SK-N-SH treated with all-trans-retinoic acid at 6 μM for 48 hours (cell line): ENCODE data around the gene OPRM1.

Experiments used
- ATAC-seq: fragments of 200-7000 bp; cut with Tn5 transposase; 3 replicates; pipeline ENCODE4 v1.9.1; 2020; ENCODE audit warnings: mild to moderate bottlenecking, moderate library complexity
- ARNTL ChIP-seq: fragments of 450-650 bp; formaldehyde crosslinking; IDR thresholded peaks from 2 replicates; pipeline ENCODE4 v1.5.0; 2020; ENCODE audit warnings: low read depth, mild to moderate bottlenecking, moderate library complexity, borderline replicate concordance
- BACH2 ChIP-seq: fragments of 250-450 bp; sonication (Bioruptor Pico); IDR thresholded peaks from 2 replicates; pipeline ENCODE4 v1.9.0; 2021; ENCODE audit warnings: mild to moderate bottlenecking, borderline replicate concordance
- CSDC2 ChIP-seq: fragments of 250-450 bp; sonication (Bioruptor Pico); IDR thresholded peaks from 2 replicates; pipeline ENCODE4 v1.5.0; 2020; ENCODE audit warnings: mild to moderate bottlenecking, moderate library complexity
- CSRNP3 ChIP-seq: fragments of 250-450 bp; sonication (Bioruptor Pico); IDR thresholded peaks from 2 replicates; pipeline ENCODE4 v1.5.1; 2021; ENCODE audit warnings: mild to moderate bottlenecking, moderate library complexity
- GLIS3 ChIP-seq: fragments of 250-450 bp; sonication (Bioruptor Pico); IDR thresholded peaks from 2 replicates; pipeline ENCODE4 v1.5.0; 2020; ENCODE audit warnings: mild to moderate bottlenecking, moderate library complexity
- ISL1 ChIP-seq: fragments of 250-450 bp; sonication (Bioruptor Pico); IDR thresholded peaks from 2 replicates; pipeline ENCODE4 v2.1.2; 2022; ENCODE audit warnings: mild to moderate bottlenecking, moderate library complexity
- OSR1 ChIP-seq: fragments of 250-450 bp; sonication (Bioruptor Pico); IDR thresholded peaks from 2 replicates; pipeline ENCODE4 v1.8.0; 2022; ENCODE audit warnings: moderate library complexity, mild to moderate bottlenecking, inconsistent platforms
- PATZ1 ChIP-seq: fragments of 250-450 bp; sonication (Bioruptor Pico); IDR thresholded peaks from 2 replicates; pipeline ENCODE4 v1.8.0; 2020; ENCODE audit warnings: mild to moderate bottlenecking, moderate library complexity, borderline replicate concordance
- POU6F1 ChIP-seq: fragments of 250-450 bp; sonication (Bioruptor Pico); IDR thresholded peaks from 2 replicates; pipeline ENCODE4 v1.8.0; 2021; ENCODE audit warnings: low read depth, mild to moderate bottlenecking, moderate library complexity, borderline replicate concordance
- PPARA ChIP-seq: fragments of 250-450 bp; sonication (Bioruptor Pico); IDR thresholded peaks from 2 replicates; pipeline ENCODE4 v1.5.0; 2020; ENCODE audit warnings: mild to moderate bottlenecking, borderline replicate concordance
- RARB ChIP-seq: fragments of 250-450 bp; sonication (Bioruptor Pico); IDR thresholded peaks from 2 replicates; pipeline ENCODE4 v1.8.0; 2021; ENCODE audit warnings: mild to moderate bottlenecking, moderate library complexity
- SNAI2 ChIP-seq: fragments of 250-450 bp; sonication (Bioruptor Pico); IDR thresholded peaks from 2 replicates; pipeline ENCODE4 v1.5.0; 2020; ENCODE audit warnings: mild to moderate bottlenecking, moderate library complexity
- TOX ChIP-seq: fragments of 250-450 bp; sonication (Bioruptor Pico); IDR thresholded peaks from 2 replicates; pipeline ENCODE4 v1.8.0; 2021; ENCODE audit warnings: mild to moderate bottlenecking, moderate library complexity, borderline replicate concordance
- ZC3H10 ChIP-seq: fragments of 250-450 bp; sonication (Bioruptor Pico); IDR thresholded peaks from 2 replicates; pipeline ENCODE4 v1.5.1; 2021; ENCODE audit warnings: mild to moderate bottlenecking, moderate library complexity
- ZFP3 ChIP-seq: fragments of 250-450 bp; sonication (Bioruptor Pico); IDR thresholded peaks from 2 replicates; pipeline ENCODE4 v1.5.0; 2020; ENCODE audit warnings: mild to moderate bottlenecking, moderate library complexity
- ZFP30 ChIP-seq: fragments of 450-650 bp; formaldehyde crosslinking; IDR thresholded peaks from 2 replicates; pipeline ENCODE4 v1.5.0; 2022; ENCODE audit warnings: mild to moderate bottlenecking, moderate library complexity
- ZNF565 ChIP-seq: fragments of 450-650 bp; formaldehyde crosslinking; conservative IDR thresholded peaks from 2 replicates; pipeline ENCODE4 v1.5.0; 2020; ENCODE audit warnings: low read depth, mild to moderate bottlenecking, moderate library complexity
- ZNF70 ChIP-seq: fragments of 450-650 bp; formaldehyde crosslinking; IDR thresholded peaks from 2 replicates; pipeline ENCODE4 v1.5.0; 2020; ENCODE audit warnings: mild to moderate bottlenecking, moderate library complexity
- ZNF8 ChIP-seq: fragments of 450-650 bp; formaldehyde crosslinking; IDR thresholded peaks from 2 replicates; pipeline ENCODE4 v1.5.0; 2020; ENCODE audit warnings: mild to moderate bottlenecking, moderate library complexity
- TF ChIP-seq, protein P1 (sequence below): fragments of 250-450 bp; sonication (Bioruptor Pico); IDR thresholded peaks from 2 replicates; pipeline ENCODE4 v1.5.1; 2020; ENCODE audit warnings: low read depth, mild to moderate bottlenecking, moderate library complexity

The OPRM1 gene

GRCh38 chr6:154222716-154223115 is 183.7 kb downstream of the OPRM1 start:
- TF ChIP-seq PATZ1: no peak
- TF ChIP-seq ARNTL (CRISPR knock-in tag): no peak
- no peak for TF ChIP-seq ZNF70 (CRISPR knock-in tag)
- no peak for TF ChIP-seq ZC3H10
- no peak for TF ChIP-seq ZFP30 (CRISPR knock-in tag)
- TF ChIP-seq, all 23 proteins: peak for 0
- ATAC-seq: no peak

GRCh38 chr6:154223296-154223695 is 184.3 kb downstream of the OPRM1 start:
- no peak for TF ChIP-seq ZNF70 (CRISPR knock-in tag)
- no peak for TF ChIP-seq RARB (CRISPR knock-in tag)

DNA sequence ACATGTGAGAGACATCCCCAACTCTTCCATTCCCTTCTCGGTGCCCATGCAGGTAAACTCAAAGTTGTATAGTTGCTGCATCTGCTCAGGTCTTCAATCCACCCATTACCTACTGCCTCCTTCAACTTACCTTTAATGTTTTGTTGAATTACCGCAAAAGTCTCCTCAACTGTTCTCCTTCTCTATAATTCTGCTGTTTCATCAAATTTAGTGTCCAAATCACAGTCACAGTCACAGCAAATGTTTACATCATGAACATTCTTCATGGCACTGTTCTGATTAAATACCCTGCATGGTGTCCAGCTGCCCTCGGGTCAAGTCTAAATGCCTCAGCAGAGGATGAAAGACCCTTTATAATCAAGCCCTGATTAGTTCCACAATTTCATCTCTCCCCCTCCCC is 187.4 kb downstream of the OPRM1 start:
- TF ChIP-seq OSR1 (CRISPR knock-in tag) (no peak), SNAI2 (no peak), TOX (no peak), ZFP3 (CRISPR knock-in tag) (no peak), PATZ1 (no peak)
- TF ChIP-seq, protein P1, sequence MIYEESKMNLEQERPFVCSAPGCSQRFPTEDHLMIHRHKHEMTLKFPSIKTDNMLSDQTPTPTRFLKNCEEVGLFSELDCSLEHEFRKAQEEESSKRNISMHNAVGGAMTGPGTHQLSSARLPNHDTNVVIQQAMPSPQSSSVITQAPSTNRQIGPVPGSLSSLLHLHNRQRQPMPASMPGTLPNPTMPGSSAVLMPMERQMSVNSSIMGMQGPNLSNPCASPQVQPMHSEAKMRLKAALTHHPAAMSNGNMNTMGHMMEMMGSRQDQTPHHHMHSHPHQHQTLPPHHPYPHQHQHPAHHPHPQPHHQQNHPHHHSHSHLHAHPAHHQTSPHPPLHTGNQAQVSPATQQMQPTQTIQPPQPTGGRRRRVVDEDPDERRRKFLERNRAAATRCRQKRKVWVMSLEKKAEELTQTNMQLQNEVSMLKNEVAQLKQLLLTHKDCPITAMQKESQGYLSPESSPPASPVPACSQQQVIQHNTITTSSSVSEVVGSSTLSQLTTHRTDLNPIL (CRISPR knock-in tag): no peak
- no peak for ATAC-seq

More at GRCh38 chr6:154223296-154223695, 184.3 kb downstream of the OPRM1 start:
- no peak for ATAC-seq

- TF ChIP-seq ZC3H10 (no peak), ZFP3 (CRISPR knock-in tag) (no peak), PPARA (CRISPR knock-in tag) (no peak), ZNF70 (CRISPR knock-in tag) (no peak), ZNF565 (no peak)
- no peak for ATAC-seq
Observed at GRCh38 chr6:154227862-154228520, 189.0 kb downstream of the OPRM1 start.

DNA sequence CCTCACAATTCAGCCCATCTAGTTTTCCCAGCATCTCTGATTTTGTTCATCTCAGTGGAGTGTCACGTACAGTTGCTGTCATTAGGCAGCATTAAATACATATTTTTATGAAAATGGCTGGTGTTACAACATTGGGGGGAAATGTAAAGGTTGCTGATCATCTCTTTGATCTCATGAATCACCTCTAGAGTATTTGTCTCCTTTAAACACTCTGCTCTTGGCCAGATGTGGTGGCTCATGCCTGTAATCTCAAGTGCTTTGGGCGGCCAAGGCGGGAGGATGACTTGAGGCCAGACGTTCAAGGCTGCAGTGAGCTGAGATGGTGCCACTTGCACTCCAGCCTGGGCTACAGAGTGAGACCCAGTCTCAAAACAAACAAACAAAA is 189.5 kb downstream of the OPRM1 start:
- ATAC-seq: no peak
- no peak for TF ChIP-seq PPARA (CRISPR knock-in tag)
- no peak for TF ChIP-seq POU6F1 (CRISPR knock-in tag)
- no peak for TF ChIP-seq PATZ1
- no peak for TF ChIP-seq ZFP3 (CRISPR knock-in tag)
- TF ChIP-seq ZFP30 (CRISPR knock-in tag): no peak
- TF ChIP-seq BACH2 (CRISPR knock-in tag): no peak
- TF ChIP-seq ARNTL (CRISPR knock-in tag): no peak
- no peak for TF ChIP-seq ISL1 (CRISPR knock-in tag)
- TF ChIP-seq ZNF8 (CRISPR knock-in tag): no peak
- TF ChIP-seq CSDC2 (CRISPR knock-in tag): no peak
- no peak for TF ChIP-seq CSRNP3 (CRISPR knock-in tag)
- no peak for TF ChIP-seq ZNF565
- no peak for TF ChIP-seq ZC3H10
- no peak for TF ChIP-seq GLIS3 (CRISPR knock-in tag)
- TF ChIP-seq RARB (CRISPR knock-in tag): no peak
- TF ChIP-seq, protein P1 (CRISPR knock-in tag): no peak
- no peak for TF ChIP-seq TOX
